Hematopoietic multipotent progenitor cell treated with erythropoietin and hydrocortisone succinate and interleukin-3 and kit ligand, for 4 days (in vitro differentiated cells): Measurements from ENCODE around the gene SPART.

Experiments
- DNase-seq: peaks from one replicate; pipeline ENCODE4 v3.0.0-alpha.2; 2015

The SPART gene, protein sequence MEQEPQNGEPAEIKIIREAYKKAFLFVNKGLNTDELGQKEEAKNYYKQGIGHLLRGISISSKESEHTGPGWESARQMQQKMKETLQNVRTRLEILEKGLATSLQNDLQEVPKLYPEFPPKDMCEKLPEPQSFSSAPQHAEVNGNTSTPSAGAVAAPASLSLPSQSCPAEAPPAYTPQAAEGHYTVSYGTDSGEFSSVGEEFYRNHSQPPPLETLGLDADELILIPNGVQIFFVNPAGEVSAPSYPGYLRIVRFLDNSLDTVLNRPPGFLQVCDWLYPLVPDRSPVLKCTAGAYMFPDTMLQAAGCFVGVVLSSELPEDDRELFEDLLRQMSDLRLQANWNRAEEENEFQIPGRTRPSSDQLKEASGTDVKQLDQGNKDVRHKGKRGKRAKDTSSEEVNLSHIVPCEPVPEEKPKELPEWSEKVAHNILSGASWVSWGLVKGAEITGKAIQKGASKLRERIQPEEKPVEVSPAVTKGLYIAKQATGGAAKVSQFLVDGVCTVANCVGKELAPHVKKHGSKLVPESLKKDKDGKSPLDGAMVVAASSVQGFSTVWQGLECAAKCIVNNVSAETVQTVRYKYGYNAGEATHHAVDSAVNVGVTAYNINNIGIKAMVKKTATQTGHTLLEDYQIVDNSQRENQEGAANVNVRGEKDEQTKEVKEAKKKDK

DNA sequence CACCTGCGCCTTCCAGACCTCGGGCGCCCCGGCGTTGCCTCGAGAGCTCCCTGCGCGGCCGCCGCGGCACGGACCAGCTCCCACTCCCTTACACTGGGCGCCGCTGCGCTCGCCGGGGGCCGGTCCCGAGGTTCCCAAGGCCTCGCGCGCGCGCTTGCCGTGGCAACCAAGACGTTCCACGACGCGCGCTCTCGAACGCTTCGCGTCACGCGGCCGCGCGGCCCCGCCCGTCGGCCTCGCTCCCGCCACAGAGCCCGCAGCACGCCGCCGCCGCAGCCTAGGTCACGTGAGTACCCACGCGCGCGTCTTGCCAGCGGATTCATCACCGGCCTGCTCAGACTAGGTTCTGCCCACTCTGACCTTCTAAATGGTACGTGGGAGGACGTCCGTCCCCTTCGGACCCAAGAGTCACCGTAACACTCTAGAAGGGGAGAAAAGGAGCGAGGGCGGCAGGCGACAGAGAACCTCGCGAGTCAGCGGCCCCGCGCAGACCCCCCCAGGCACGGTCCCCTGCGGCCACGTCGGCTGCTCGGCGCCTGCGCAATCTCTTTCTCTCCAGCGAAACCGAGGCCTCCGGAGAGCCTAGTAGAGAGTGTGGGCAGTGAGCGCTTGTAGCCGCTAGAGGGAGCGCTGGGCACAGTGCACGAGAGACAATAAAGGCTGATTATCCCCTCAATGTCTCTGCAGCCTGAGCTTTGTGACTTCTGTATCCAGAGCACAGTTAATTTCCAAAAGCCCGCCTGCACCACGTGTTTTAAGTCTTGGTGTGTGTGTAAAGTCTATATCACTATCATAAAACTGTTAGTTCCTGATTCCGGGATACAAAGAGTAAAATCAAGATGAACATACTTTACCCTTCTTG is at the start of gene SPART:
SPART (minus strand) TSS at position 173 of the 862 bp plus-strand sequence. CDS start 10,564 bp downstream, outside the sequence.
- DNase-seq: peak; percentile 97

DNA sequence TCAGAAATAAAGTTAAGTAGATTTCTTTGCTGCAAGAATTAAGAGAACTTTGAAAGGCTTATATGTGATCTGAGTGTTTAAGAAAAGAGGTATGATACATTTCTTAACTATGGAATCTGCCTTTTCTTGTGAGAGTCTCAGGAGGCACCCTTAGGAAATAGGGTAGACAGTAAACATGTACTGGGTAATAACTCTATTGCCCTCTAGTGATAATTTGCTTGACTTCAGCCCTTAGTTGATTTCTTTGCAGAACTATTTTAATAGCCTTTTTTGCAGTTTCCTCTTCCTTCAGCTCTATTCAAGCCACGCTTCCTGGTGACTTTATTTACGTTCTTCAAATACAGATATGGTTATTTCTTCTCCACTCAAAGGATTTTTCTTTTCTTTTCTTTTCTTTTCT is 49.1 kb upstream of the SPART start:
- DNase-seq: peak; percentile 79

DNA sequence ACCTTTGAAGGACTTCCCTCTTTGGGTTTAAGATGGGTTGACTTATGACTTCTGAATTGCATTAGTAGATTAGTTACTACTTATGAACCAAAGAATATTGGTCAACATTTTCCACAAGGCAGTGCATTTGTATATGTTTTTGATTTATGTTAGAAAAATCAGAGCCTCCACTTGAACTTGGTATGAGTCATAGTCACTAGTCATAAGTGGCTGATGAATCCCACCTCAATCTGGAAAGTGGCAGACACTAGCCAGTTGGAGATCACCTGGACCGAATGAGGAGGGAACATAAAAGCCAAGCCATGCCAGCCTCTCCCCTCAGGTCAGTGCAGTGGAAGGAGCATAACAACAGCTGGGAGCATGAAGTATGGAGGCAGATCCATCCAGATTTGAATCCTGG is 39.3 kb upstream of the SPART start:
- DNase-seq: no peak

DNA sequence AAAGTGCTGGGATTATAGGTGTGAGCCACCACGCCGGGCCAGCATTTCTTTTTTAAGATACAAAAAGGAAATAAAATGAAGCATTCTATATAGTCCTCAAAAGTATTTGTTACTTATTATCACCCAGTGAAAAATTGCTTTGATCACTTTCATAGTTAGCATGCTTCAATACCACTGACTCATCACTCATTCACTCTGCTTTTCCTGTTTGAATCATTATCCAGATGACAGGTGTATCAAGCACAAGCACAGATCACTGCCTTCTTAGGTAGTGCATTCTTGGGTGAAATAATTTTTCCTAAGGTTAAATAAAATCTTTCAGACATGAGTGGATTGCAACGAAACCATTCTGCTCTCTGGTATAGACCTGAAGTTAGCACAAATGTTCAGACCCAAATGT is 35.8 kb upstream of the SPART start:
- no peak for DNase-seq

DNA sequence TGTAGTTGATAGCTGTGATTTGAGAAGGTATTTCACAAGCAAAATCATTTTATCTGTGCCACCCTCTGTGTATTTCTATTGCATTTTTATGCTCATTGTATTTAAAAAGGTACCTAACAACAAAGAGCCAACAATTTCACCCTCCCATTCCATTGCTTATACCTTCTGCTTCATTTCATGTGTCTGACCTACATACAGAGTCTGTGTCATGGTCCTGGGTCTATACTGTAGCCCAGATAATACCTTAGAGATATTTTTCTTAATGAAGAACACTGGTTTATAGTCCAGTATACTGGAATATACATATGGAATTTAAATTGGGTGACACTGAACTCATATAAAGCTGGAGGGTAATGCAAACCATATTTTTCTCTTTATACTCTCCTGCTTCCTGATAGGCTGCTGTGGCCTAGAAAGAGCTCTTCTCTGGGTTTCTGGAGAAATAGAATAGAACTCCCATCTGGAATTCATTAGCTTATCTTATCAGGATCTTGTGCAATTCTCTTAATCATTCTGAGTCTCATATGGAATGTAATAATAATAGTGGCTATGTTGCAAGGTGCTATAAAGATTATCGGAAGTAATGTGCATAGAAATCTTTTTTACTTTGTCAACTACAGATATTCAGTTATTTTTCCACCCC is 31.8 kb upstream of the SPART start:
- DNase-seq: no peak

DNA sequence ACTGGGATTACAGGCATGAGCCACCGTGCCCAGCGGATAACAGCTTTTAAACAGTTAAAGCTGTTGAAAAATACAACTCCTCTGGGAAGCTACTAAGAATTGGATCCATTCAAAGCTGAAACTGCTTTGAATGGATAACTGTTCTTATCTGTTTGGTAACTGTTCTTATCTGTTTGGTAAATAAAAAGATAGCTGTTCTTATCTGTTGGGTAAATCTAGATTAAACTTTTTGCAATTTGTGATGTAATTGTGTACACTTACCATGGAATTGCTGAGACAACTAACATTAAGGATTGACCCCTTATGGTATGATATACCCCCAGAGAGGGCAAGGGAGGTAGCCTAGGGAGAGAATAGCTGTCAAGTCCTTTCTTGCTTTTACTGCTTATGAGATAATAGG is 27.9 kb upstream of the SPART start:
- no peak for DNase-seq

DNA sequence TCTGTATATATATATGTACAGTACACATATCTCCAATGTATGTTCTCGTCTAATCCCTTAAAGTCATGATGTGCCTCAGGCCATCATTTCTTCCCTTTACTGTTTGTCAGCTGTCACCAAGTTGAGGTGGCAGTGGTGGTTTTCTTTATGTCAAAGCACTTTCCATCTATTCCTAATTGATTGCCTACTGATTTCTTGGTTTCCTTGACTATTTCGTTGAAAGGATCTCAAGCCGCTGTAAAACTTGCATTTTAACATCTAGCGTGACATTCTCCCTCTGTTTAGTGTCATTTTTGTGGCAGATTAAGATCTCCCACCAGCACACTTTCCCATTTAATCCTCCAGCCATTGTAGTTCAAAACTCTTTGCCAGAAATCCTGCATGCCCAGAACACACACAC is 25.0 kb upstream of the SPART start:
- no peak for DNase-seq

DNA sequence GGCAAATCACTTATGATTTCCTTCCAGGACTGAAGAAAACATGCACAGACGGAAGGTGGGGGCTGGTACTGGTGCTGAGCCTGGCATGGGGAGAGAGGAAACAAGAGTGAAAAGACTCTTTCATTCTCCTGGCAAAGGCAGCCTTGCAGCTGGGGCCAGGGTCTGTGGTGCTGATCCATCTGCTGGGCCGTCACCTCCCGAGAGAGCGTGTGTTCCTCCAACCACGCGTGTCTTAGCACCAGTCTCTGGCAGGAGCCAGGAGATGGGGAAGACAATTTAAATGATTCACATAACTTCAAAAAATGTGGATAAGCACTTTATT is 23.9 kb upstream of the SPART start:
- DNase-seq: no peak

DNA sequence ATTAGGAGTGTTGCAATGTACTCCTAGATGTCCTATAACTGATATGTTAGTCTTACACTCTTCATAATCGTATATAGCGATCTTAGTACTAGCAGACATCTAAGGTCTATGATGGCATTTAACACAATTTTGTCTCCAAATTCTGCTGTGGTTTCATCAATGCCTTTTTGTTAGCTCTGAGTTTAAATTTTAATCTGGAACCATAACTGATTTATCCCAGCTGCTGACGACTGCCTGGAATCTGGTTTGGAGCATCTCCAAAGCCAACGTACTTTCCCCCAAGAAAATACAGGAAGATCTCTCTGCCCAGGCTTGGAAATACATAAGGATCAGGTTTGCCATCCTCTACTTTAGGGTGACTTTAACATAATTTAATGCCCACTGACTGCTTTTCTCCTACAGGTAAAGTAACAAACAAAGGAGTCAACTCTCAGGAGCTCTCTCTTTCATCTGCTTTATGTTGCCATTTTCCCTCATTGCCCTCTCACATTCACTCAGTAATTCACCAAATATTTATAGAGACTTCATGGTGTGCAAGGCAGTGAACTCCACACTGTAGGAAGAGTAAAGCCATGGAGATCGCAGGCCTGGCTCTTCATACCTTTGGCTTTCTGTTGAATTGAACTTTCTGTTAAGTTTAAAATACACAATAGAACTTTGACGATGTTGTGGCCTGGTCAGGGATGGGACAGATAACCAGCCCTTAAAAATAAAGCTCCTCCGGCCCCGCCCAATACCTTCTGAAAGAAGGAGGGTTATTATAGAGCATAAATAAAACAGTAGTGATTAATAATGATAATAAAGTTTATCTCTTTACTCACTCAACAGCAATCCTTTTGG is 23.3 kb upstream of the SPART start:
- no peak for DNase-seq

DNA sequence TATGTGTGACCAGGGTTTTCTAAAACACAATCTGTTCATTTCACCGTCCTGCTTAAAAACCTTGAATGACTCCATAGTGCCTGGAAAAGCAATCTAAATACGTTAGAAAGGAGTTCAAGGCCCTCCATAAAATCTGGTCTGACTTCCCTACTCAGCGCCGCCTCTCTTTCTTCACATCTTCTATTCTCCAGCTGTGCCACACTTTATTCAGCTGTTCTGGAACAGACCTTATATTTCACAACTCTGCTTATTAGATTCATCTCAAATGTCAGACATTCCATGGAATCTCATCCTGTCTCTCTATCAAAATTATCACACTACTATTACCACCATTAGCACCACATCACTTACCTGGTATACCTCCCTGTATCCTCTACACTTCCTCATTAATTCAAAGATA is 19.8 kb upstream of the SPART start:
- no peak for DNase-seq

DNA sequence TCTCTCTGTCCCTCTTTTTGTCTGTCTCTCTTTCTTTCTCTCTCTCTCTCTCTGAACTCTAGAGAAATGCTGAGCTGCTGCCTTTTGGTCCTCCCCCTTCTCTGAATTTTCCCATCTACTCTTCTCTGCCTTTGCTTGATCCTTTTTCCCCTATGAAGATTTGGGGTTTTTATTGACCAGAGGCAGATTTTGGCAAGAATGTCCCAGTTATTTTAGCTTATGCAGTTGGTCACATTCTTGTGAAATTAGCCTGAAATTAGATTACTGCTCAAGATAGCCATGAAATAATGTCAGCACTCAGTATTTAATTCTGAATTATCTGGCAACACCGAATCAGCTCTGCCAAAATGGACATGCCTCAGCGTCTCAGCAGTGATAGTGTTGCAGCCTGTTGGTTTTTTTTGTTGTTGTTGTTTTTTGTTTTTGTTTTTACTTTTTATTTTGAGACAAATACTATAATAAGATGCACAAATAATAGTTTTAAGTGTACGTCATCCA is 17.2 kb upstream of the SPART start:
- DNase-seq: no peak

DNA sequence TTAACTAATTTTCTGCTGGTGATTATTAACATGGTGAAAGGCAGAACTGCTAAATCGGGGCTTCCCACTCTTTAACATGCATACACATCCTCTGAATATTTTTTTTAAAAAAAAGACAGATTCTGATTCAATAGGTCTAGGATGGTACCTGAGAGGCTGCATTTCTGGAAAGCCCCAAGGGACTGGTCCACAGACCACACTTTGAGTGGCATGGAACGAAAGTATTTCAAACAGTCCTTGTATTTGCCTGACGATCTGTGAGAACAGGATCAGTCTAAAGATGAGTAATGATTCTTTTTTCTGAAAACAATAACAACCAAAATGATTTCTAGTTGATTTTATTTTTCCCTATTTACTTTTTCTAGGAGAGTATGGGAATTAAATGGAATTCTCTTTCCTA is 16.7 kb upstream of the SPART start:
- no peak for DNase-seq

DNA sequence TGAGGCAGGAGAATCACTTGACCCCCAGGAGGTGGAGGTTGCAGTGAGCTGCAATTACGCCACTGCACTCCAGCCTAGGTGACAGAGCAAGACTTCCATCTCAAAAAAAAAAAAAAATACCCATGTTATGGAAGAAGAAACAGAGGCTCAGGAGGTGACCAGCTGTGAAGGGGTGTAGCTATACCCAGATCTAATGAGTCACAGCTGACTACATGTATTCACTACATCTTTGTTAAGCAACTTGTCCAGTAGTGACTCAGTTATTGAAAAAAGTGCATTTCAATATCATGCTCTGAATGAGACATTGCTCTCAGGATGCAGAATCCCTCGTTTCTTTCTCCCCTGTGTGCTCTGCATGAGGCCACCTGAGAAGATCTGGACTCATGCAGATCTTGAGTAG is 16.1 kb upstream of the SPART start:
- DNase-seq: no peak

DNA sequence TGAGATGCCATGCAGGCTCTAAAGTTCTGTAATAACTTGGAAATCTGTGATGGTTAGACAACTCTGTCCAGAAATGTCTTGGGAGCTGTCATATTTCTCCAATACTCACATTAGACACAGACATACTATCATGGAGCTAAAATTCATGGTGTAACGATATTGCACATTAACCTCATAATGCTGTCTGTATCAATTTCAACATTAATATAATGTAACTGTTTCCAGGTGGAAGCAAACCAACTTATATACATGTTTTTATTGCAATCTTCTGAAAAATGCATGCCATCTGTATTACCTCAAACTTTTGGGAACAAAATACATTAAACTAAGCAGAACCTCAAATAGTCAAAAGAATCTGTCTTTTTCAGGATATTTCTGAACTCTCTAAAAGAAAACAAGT is 14.7 kb upstream of the SPART start:
- DNase-seq: no peak

DNA sequence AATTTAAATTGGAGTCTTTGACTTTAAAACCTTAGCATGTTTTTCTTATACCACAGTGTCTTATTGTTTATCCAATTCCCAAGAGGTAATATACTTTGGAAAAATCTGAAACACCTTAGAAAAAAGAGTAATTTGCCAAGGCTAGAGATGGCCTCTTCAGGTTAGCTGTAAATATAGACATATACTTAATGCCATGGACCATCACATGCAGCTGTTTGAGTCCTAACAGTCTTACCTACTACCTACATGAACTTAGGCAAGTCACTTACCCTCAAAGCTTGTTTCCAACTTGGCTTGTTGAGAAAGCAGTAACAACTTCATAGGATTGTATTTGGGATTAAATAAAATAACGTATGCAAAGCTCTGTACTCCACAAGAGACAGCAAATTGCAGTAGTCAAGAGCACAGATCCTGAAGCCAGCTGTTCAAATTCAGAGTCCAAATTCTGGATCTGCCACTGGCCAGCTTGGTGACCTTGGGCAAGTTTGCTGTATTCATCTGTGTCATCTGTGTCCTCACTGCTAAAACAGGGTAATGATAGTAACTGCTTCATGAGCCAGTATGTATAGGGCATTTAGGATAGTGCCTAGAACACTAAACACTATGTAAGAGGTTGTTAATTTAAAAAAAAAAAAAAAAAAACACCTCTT is 13.2 kb upstream of the SPART start:
- no peak for DNase-seq

DNA sequence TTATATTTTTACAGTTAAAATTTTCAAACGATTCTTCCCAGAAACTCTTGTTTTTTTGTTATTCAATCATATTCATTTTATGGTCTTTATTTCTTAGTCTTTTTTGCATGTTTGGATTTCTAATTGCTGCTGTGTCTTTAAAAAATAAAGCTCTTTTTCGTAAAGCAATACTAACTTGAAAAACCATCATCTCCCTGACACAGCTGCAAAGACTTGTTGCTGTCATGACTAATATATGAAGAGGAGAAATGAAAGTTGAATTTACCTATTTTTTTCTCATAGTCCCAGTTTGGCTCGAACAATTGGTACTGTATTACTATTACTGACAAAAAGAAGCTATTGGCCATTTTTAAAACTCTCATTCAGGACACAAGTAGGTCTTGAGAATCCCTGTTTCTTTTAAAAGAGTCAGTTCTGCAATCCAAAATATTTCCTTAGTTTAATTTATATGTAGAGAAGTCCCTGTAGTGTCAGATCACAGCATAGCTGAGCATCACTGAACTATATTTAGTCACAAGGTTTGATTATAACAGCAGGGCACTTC is 12.1 kb upstream of the SPART start:
- no peak for DNase-seq

DNA sequence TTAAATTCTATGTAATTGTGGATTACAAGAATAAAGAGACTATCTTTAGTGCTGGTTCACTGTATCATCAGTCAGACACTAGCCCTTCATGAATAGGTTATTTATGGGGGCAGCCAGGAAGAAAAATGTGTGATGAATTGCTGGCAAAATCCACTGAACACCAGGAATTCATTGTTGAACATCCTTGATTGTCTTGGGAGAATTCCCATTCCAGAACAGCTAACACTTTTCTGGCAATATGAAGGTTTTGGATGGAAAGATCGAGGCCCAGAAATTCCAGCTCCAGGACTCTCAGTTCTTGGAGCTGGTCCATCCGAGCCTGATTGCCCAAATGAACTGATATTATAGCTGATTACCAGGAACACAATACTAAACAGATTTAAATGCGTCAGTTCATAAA is 11.5 kb upstream of the SPART start:
- no peak for DNase-seq

DNA sequence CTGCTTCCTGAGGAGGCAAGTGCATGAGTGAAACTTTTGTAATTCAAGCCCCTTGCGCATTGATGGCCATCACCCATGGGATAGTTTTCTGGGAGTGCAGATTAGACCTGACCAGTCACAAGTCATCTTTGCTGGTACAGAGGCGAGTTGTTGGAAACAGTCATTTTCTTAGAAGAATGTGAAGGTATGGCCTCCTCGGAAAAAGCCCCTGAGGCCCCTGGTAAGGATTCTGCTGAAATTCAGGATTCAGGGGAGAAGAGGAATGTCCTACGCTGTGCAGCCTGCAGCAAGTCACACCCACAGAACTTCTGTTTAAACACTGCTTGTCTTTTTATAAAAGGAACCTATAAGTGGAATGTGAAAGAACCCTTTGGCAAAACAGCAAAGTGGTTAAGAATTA is 11.0 kb upstream of the SPART start:
- DNase-seq: no peak

DNA sequence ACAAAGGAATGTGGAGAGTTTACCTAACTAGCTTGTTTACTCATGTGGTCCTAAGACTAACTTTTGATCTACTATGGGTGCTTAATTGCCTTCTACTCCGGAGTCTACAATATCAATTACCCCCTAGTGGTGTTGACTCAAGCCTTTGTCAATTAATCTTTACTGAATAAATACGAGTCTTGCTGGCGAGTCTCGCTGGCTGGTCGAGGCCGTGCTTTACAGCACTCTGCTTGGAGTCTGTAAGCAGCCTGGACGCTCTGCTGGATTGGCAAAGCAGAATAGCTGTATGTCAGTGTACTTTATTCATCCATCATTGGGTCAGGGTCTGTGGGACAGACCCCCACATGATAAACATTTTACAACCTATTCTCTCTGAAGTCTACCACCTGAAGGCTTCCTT is 9.9 kb upstream of the SPART start:
- no peak for DNase-seq

DNA sequence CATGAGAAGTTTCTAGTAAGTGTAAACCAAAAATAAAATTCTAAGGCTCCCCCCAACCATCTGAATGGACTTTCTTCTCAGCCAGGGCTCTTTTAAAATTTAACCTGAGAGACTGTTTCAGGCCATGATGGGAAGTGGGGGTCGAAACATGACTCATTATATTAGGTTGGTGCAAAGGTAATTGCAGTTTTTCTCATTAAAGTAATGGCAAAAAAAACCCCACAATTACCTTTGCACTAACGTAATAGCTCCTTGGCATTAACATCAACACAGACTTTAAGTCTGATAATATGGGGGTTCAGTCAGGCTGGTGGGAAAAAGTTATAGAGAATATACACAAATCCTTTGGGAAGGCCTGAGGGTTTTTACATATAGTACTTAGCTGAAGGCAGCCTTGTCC is 9.4 kb upstream of the SPART start:
- DNase-seq: no peak
